ENCODE data around the gene WNT8A. TPM values are rescaled to one million over a fixed set of nuclear protein-coding genes. Genes with fewer than 3 reads are reported as not detected.

Gene WNT8A
- total and polyA plus RNA-seq, 2 of the 4 experiments (the other 2 are of a cell fraction) = not detected

GRCh38 chr5:138096363-138096762 lies 12.5 kb downstream of the WNT8A start:
- Histone ChIP-seq H2AFZ (replicated peaks; ENCODE audit: low read length, poor library complexity) (no peak overlapping the region), H2BK120ac (ENCODE audit: low read depth, low read length) (no peak overlapping the region), H2AK5ac (ENCODE audit: low read depth, low read length) (no peak overlapping the region), H4K5ac (ENCODE audit: low read depth, low read length) (no peak overlapping the region), H3K18ac (ENCODE audit: low read depth, low read length) (no peak overlapping the region), H3K4ac (ENCODE audit: low read depth, low read length) (no peak overlapping the region), H3K27me3 (ENCODE audit: control insufficient read depth, insufficient read depth, low read length) (peaks cover 29% of the 10 kb centered on the region), H3K4me3 (ENCODE audit: insufficient read depth, low read depth, low read length) (no peak overlapping the region), H4K20me1 (ENCODE audit: insufficient read depth, low read length) (no peaks in the 10 kb centered on the region), H3K14ac (replicated peaks; ENCODE audit: low read depth, low read length) (no peak overlapping the region), H3K4me1 (ENCODE audit: control insufficient read depth, insufficient read depth, low read length) (no peaks in the 10 kb centered on the region), H2BK15ac (ENCODE audit: low read depth, low read length) (no peak overlapping the region), H2BK20ac (ENCODE audit: low read depth, low read length) (no peak overlapping the region), H3K4me2 (ENCODE audit: low read depth, low read length) (no peak overlapping the region), H3K9me3 (ENCODE audit: control insufficient read depth, insufficient read depth, low read length) (no peaks in the 10 kb centered on the region), H3K36me3 (ENCODE audit: control insufficient read depth, insufficient read depth, low read length) (no peaks in the 10 kb centered on the region), H3K9me1 (ENCODE audit: insufficient read depth, low read length) (no peaks in the 10 kb centered on the region), H4K8ac (ENCODE audit: low read depth in 2 of 2, low read length in 2 of 2) (no peak overlapping the region), H3K23ac (ENCODE audit: low read depth, low read length) (no peak overlapping the region), H4K91ac (ENCODE audit: insufficient read depth, low read depth, low read length) (no peak overlapping the region), H3K9ac (ENCODE audit: low read depth, low read length) (no peak overlapping the region), H3K56ac (ENCODE audit: extremely low read depth, insufficient read depth, low read length) (no peak overlapping the region), H2AK9ac (replicated peaks; ENCODE audit: low read depth, low read length, poor library complexity) (no peak overlapping the region), H3K79me1 (ENCODE audit: low read depth in 1 of 2, low read length in 2 of 2) (no peaks in the 10 kb centered on the region), H2BK5ac (ENCODE audit: low read depth, low read length, poor library complexity, severe bottlenecking) (no peak overlapping the region), H3K27ac (ENCODE audit: insufficient read depth, low read length) (no peak overlapping the region)
- ChIA-PET CTCF (no interaction called here), POLR2A (ENCODE audit: unreplicated experiment) (no interaction called here)
- in situ Hi-C loops (cut with MboI; ENCODE audit: low sequenced_read_pairs) = no loop called here
- ATAC-seq (ENCODE audit: low read depth) (no peak), DNase-seq (no peak)
- intact Hi-C loops (cut with micrococcal nuclease) = no loop called here
- WGBS, 2 experiments (ENCODE audit: extremely low coverage in 2 of 2, insufficient read length in 1 of 2) = no CpG with 5 or more reads among the region's 2 CpGs
- no TSS peak for BruUV-seq (replicated peaks)
- TF ChIP-seq MAFK (IDR thresholded peaks at IDR 0.05; ENCODE audit: low read depth, low read length) = no peak
- dilution Hi-C loops (cut with HindIII; ENCODE audit: low sequenced_read_pairs, unreplicated experiment) = no loop called here
